Trophoblast cell (in vitro differentiated cells and primary cell): ENCODE data around the gene SPATS2L.
"Not testable (repeated sequence)": the region's sequence is repeated elsewhere in the genome, so short reads cannot be mapped to it uniquely, and the experiment has no call there.

ENCODE experiments used
- DNase-seq, 2 donors: peaks; one replicate each; pipeline ENCODE4 v3.0.0-alpha.2; 2016
- H2AFZ ChIP-seq: 2 replicates; pipeline ENCODE4 v1.6.1; 2013; ENCODE audit warnings: low read length, moderate library complexity, mild to moderate bottlenecking; ENCODE audit not compliant: insufficient read depth, poor library complexity
- H2AK5ac ChIP-seq: 2 replicates; pipeline ENCODE4 v1.6.1; 2013; ENCODE audit warnings: mild to moderate bottlenecking, low read length
- H2BK120ac ChIP-seq: 2 replicates; pipeline ENCODE4 v1.6.1; 2013; ENCODE audit warnings: low read length, mild to moderate bottlenecking, moderate library complexity; ENCODE audit not compliant: insufficient read depth, poor library complexity
- H2BK12ac ChIP-seq: 2 replicates; pipeline ENCODE4 v1.6.1; 2013; ENCODE audit warnings: mild to moderate bottlenecking, low read length, moderate library complexity
- H2BK5ac ChIP-seq: 2 replicates; pipeline ENCODE4 v1.6.1; 2013; ENCODE audit warnings: low read length, low read depth, moderate library complexity, mild to moderate bottlenecking; ENCODE audit not compliant: poor library complexity
- H3K14ac ChIP-seq: 2 replicates; pipeline ENCODE4 v1.6.1; 2013; ENCODE audit warnings: mild to moderate bottlenecking, low read length
- H3K18ac ChIP-seq: 2 replicates; pipeline ENCODE4 v1.6.1; 2013; ENCODE audit warnings: mild to moderate bottlenecking, low read length
- H3K23ac ChIP-seq: 2 replicates; pipeline ENCODE4 v1.6.1; 2013; ENCODE audit warnings: low read length
- H3K27ac ChIP-seq: 2 replicates; pipeline ENCODE4 v1.5.1; 2013; ENCODE audit warnings: low read depth, mild to moderate bottlenecking, inconsistent platforms, low read length, moderate library complexity
- H3K27me3 ChIP-seq: 2 replicates; pipeline ENCODE4 v1.6.1; 2013; ENCODE audit warnings: inconsistent platforms, mild to moderate bottlenecking, low read length, moderate library complexity; ENCODE audit not compliant: insufficient read depth
- H3K36me3 ChIP-seq, 2 experiments: 1 replicate in 1 of 2; 2 replicates in 1 of 2; pipeline ENCODE4 v1.6.1; 2013; ENCODE audit warnings: low read length in 2 of 2, mild to moderate bottlenecking in 2 of 2, moderate library complexity in 1 of 2; ENCODE audit not compliant: insufficient read depth in 2 of 2, control insufficient read depth in 1 of 2
- H3K4ac ChIP-seq: 2 replicates; pipeline ENCODE4 v1.6.1; 2013; ENCODE audit warnings: low read depth, mild to moderate bottlenecking, low read length, moderate library complexity
- H3K4me1 ChIP-seq, 2 experiments: 1 replicate in 1 of 2; 2 replicates in 1 of 2; pipeline ENCODE4 v1.6.1; 2013; ENCODE audit warnings: low read length in 2 of 2, mild to moderate bottlenecking in 2 of 2, moderate library complexity in 1 of 2; ENCODE audit not compliant: insufficient read depth in 2 of 2, control insufficient read depth in 1 of 2
- H3K4me2 ChIP-seq: 2 replicates; pipeline ENCODE4 v1.6.1; 2013; ENCODE audit warnings: inconsistent platforms, mild to moderate bottlenecking, low read length, moderate library complexity
- H3K4me3 ChIP-seq: 2 replicates; pipeline ENCODE4 v1.5.1; 2013; ENCODE audit warnings: mild to moderate bottlenecking, low read depth, low read length, inconsistent platforms
- H3K79me1 ChIP-seq: one replicate; pipeline ENCODE4 v1.6.1; 2013; ENCODE audit warnings: low read length
- H3K79me2 ChIP-seq: 2 replicates; pipeline ENCODE4 v1.6.1; 2013; ENCODE audit warnings: low read length, mild to moderate bottlenecking; ENCODE audit not compliant: control insufficient read depth, insufficient read depth, poor library complexity
- H3K9ac ChIP-seq: 2 replicates; pipeline ENCODE4 v1.6.1; 2013; ENCODE audit warnings: mild to moderate bottlenecking, low read length
- H3K9me3 ChIP-seq: 2 replicates; pipeline ENCODE4 v1.6.1; 2013; ENCODE audit warnings: low read depth, mild to moderate bottlenecking, control low read depth, inconsistent platforms, low read length; ENCODE audit not compliant: insufficient read depth
- H4K12ac ChIP-seq: 2 replicates; pipeline ENCODE4 v1.6.1; 2013; ENCODE audit warnings: low read depth, mild to moderate bottlenecking, low read length, moderate library complexity
- H4K8ac ChIP-seq: 2 replicates; pipeline ENCODE4 v1.6.1; 2013; ENCODE audit warnings: low read depth, mild to moderate bottlenecking, low read length, moderate library complexity
- H4K91ac ChIP-seq: one replicate; pipeline ENCODE4 v1.6.1; 2013; ENCODE audit warnings: low read depth, mild to moderate bottlenecking, low read length, moderate library complexity
- WGBS: extraction: QIAGEN DNeasy Blood & Tissue Kit; methylation state at CpG from one replicate; pipeline ENCODE4 v1.1.7; 2013; ENCODE audit warnings: missing lambda C conversion rate; ENCODE audit not compliant: insufficient read length, insufficient coverage; ENCODE audit errors: extremely low coverage; 5-methylcytosine and 5-hydroxymethylcytosine counted together

Gene SPATS2L

GRCh38 chr2:200344202-200344601 lies 37.7 kb downstream of the SPATS2L start:
- not testable (repeated sequence) for H3K27ac ChIP-seq, DNase-seq
- WGBS: no CpG with 5 or more reads among the region's 1 CpG

DNA sequence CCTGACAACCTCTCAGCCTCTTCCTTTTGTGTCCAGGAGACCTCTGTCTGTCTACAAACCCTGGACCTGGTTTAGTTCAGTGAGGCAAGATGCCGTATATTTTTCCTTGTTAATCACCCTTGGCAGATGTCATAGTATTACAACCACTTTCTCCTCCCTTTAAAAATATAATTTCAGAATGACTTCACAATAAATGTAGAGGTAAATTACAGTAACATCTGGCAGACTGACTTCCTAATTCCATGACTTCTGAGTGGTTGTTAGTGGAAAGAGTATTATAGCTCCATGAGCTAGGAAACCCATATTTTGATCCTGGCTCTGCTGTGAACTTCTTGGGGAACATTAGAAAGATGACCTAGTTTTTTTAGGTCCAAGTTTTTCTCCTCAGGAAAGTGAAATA lies 39.5 kb downstream of the SPATS2L start:
- H3K14ac ChIP-seq: no peak overlapping the region
- H3K9me3 ChIP-seq: no peaks in the 10 kb centered on the region
- no peak overlapping the region for H3K9ac ChIP-seq
- no peak overlapping the region for H3K23ac ChIP-seq
- no peak overlapping the region for H4K8ac ChIP-seq
- peaks cover 12 to 14% of the 10 kb centered on the region in 2 experiments for H3K4me1 ChIP-seq
- peak overlapping the region; percentile 77 for H3K4ac ChIP-seq
- no peak overlapping the region for H2AK5ac ChIP-seq
- peaks cover 8% of the 10 kb centered on the region for H3K79me1 ChIP-seq
- no peak overlapping the region for H2AFZ ChIP-seq
- no peaks in the 10 kb centered on the region for H3K27me3 ChIP-seq
- no peak overlapping the region for H3K27ac ChIP-seq
- WGBS: no CpG with 5 or more reads among the region's 1 CpG
- no peak overlapping the region for H4K91ac ChIP-seq
- H3K18ac ChIP-seq: peak overlapping the region; percentile 22
- H4K12ac ChIP-seq: no peak overlapping the region
- H3K36me3 ChIP-seq: peaks cover 0 to 4% of the 10 kb centered on the region in 2 experiments
- no peak overlapping the region for H3K4me2 ChIP-seq
- H2BK12ac ChIP-seq: no peak overlapping the region
- DNase-seq: no peak
- H2BK120ac ChIP-seq: no peak overlapping the region
- no peak overlapping the region for H3K4me3 ChIP-seq
- H3K79me2 ChIP-seq: peaks cover 6% of the 10 kb centered on the region
- no peak overlapping the region for H2BK5ac ChIP-seq

More at GRCh38 chr2:200344202-200344601, 37.7 kb downstream of the SPATS2L start:
- H3K4me1 ChIP-seq, H3K4ac ChIP-seq, H3K14ac ChIP-seq, H2AK5ac ChIP-seq, H4K8ac ChIP-seq, H3K9ac ChIP-seq, H3K79me1 ChIP-seq, H2BK120ac ChIP-seq, H4K12ac ChIP-seq, H3K27me3 ChIP-seq, H2BK12ac ChIP-seq, H3K36me3 ChIP-seq, H3K4me2 ChIP-seq, H3K9me3 ChIP-seq, H4K91ac ChIP-seq, H2BK5ac ChIP-seq, H3K79me2 ChIP-seq, H3K18ac ChIP-seq, H2AFZ ChIP-seq, H3K4me3 ChIP-seq, H3K23ac ChIP-seq: not testable (repeated sequence)

DNA sequence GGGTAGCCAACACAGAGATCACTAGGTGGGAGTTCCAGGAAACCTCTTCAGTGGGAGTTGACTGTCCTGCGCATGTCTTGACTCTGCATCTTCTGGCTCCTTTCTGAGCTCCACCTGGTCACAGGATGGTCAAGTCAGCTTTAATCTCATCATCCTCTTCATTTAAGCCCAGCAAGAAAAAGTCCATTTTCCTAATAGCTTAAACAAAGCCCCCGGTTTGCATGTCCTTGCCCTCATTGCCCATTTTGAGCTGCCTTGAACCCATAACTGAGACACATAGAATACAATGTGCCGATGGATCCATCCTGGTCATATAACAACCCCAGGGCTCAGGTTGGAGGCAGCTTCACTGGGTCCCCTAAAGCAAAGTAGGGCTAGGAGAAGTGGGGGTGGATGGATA lies 40.8 kb downstream of the SPATS2L start:
- H4K8ac ChIP-seq: no peak overlapping the region
- H3K18ac ChIP-seq: no peak overlapping the region
- no peaks in the 10 kb centered on the region for H3K9me3 ChIP-seq
- no peak for DNase-seq
- peak overlapping the region; percentile 82 for H3K4ac ChIP-seq
- no CpG with 5 or more reads among the region's 3 CpGs for WGBS
- no peak overlapping the region for H2AFZ ChIP-seq
- H2BK120ac ChIP-seq: no peak overlapping the region
- peaks cover 0 to 4% of the 10 kb centered on the region in 2 experiments for H3K36me3 ChIP-seq
- no peak overlapping the region for H3K9ac ChIP-seq
- H4K91ac ChIP-seq: no peak overlapping the region
- H2BK5ac ChIP-seq: no peak overlapping the region
- peaks cover 12 to 15% of the 10 kb centered on the region in 2 experiments for H3K4me1 ChIP-seq
- H3K79me2 ChIP-seq: peaks cover 5% of the 10 kb centered on the region
- no peak overlapping the region for H3K23ac ChIP-seq
- no peak overlapping the region for H3K14ac ChIP-seq
- no peak overlapping the region for H2BK12ac ChIP-seq
- no peak overlapping the region for H3K27ac ChIP-seq
- peaks cover 9% of the 10 kb centered on the region for H3K79me1 ChIP-seq
- H3K4me2 ChIP-seq: no peak overlapping the region
- H3K27me3 ChIP-seq: no peaks in the 10 kb centered on the region
- H4K12ac ChIP-seq: no peak overlapping the region
- no peak overlapping the region for H2AK5ac ChIP-seq
- no peak overlapping the region for H3K4me3 ChIP-seq

DNA sequence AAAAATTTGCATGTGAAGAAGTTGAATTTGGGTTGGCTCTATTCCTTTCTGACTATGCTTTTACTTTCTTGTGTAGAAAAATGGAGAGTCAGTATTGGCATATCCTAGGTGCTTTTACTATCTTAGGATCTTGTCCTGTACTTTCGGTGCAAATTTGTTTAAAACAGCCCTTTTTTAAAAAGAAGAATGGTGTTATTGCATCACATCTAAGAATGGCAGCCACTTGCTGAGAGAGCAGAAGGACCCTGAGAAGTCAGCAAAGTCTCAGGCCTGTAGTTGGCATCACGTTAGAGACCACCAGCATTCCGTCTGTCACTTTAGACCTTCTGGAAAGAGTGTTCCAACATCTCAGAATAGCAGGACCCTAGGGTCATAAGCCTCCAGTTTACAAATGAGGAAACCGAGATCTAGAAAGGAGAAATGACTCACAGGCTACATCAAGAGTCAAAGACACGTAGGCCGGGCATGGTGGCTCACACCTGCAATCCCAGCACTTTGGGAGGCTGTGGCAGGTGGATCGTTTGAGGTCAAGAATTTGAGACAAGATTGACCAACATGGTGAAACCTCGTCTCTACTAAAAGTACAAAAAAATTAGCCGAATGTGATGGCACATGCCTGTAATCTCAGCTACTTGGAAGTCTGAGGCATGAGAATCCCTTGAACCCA lies 42.5 kb downstream of the SPATS2L start:
- no peak overlapping the region for H3K4me3 ChIP-seq
- H4K12ac ChIP-seq: no peak overlapping the region
- H4K8ac ChIP-seq: no peak overlapping the region
- H3K23ac ChIP-seq: no peak overlapping the region
- H3K14ac ChIP-seq: no peak overlapping the region
- H3K18ac ChIP-seq: no peak overlapping the region
- peaks cover 17% of the 10 kb centered on the region for H3K79me1 ChIP-seq
- no peak overlapping the region for H3K27ac ChIP-seq
- no peak overlapping the region for H2BK5ac ChIP-seq
- H2BK12ac ChIP-seq: no peak overlapping the region
- no CpG with 5 or more reads among the region's 9 CpGs for WGBS
- peak overlapping the region; percentile 29 for H3K4ac ChIP-seq
- H2AK5ac ChIP-seq: no peak overlapping the region
- H3K9ac ChIP-seq: no peak overlapping the region
- H3K36me3 ChIP-seq: peaks cover 0 to 4% of the 10 kb centered on the region in 2 experiments
- H3K79me2 ChIP-seq: peaks cover 4% of the 10 kb centered on the region
- no peak overlapping the region for H3K4me2 ChIP-seq
- peak; percentile 15 to 58 for DNase-seq
- no peak overlapping the region for H4K91ac ChIP-seq
- no peak overlapping the region for H2AFZ ChIP-seq
- no peak overlapping the region for H2BK120ac ChIP-seq
- H3K27me3 ChIP-seq: no peaks in the 10 kb centered on the region
- H3K9me3 ChIP-seq: no peaks in the 10 kb centered on the region
- H3K4me1 ChIP-seq: peaks cover 15 to 21% of the 10 kb centered on the region in 2 experiments
